Activated CD8-positive, alpha-beta T cell treated with anti-CD3 and anti-CD28 coated beads for 36 hours (primary cell): ENCODE results near the gene TMC5. TPM values are rescaled to one million over a fixed set of nuclear protein-coding genes. Genes with fewer than 3 reads are reported as not detected.
A peak's percentile ranks its signal among the peaks of the same experiment; 100 is the strongest.

Experiments
- ATAC-seq: fragments of 200-7000 bp; cut with Tn5 transposase; one replicate; pipeline ENCODE4 v1.10.0; 2021; ENCODE audit warnings: mild to moderate bottlenecking, moderate library complexity
- CTCF ChIA-PET: fragments of 350-600 bp; sonication (Branson Sonifier 250); formaldehyde crosslinking; loops from one replicate; lab custom pipeline; 2021; ENCODE audit warnings: antibody characterized with exemption; lab: Charles Lee
- POLR2A ChIA-PET: fragments of 350-600 bp; sonication (Branson Sonifier 250); formaldehyde crosslinking; loops from one replicate; lab custom pipeline; 2021; ENCODE audit warnings: antibody characterized with exemption; lab: Charles Lee
- DNase-seq: peaks from one replicate; pipeline ENCODE4 v3.0.0-alpha.2; 2020
- H3K27ac Mint-ChIP-seq: one replicate; pipeline ENCODE4 v1.8.0; 2021; ENCODE audit warnings: mild to moderate bottlenecking, mixed read lengths
- H3K27me3 Mint-ChIP-seq: one replicate; pipeline ENCODE4 v1.8.0; 2021; ENCODE audit warnings: mixed read lengths
- H3K36me3 Mint-ChIP-seq: one replicate; pipeline ENCODE4 v1.8.0; 2021; ENCODE audit warnings: low read depth, mixed read lengths
- H3K4me1 Mint-ChIP-seq: one replicate; pipeline ENCODE4 v1.8.0; 2021; ENCODE audit warnings: low read depth, mixed read lengths
- H3K4me3 Mint-ChIP-seq: one replicate; pipeline ENCODE4 v1.8.0; 2021; ENCODE audit warnings: mild to moderate bottlenecking, moderate library complexity, mixed read lengths
- H3K9me3 Mint-ChIP-seq: one replicate; pipeline ENCODE4 v1.8.0; 2021; ENCODE audit warnings: mixed read lengths
- intact Hi-C: fragments of 100-400 bp; cut with micrococcal nuclease; formaldehyde crosslinking; loops from one replicate; pipeline ENCODE4 v1.10.0; 2022
- total RNA-seq, 2 experiments: library from RNA; stranded (reverse); gene quantifications; one replicate each; pipeline ENCODE4 v1.2.3, GENCODE V29; 2021
- TF ChIP-seq, protein P1 (sequence below): fragments of 200-600 bp; IDR thresholded peaks from one replicate; pipeline ENCODE4 v1.8.0; 2022; ENCODE audit warnings: antibody characterized with exemption, mild to moderate bottlenecking

Gene TMC5
- total RNA-seq, 2 experiments from 2014 or later = not detected

DNA sequence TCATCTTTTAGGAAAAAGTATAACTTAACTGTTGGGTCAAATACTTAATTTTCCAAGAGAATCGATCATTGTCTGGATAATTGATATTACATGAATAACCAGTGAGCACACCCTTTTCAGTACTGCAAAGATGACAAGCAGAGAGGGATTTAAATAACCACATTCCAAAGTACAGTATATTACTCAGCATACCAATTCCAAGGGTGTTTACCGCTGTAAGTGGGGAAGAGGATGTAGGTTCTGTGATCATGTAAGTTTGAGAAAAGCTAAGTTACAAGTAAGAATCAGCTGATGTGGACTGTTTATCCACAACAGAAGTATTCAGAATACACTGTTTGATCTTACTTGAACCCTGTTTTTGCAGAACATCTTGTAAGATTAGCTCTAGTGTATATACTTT lies 98.1 kb downstream of the TMC5 start:
- H3K4me1 Mint-ChIP-seq = peaks cover 38% of the 10 kb centered on the region
- ChIA-PET CTCF (interaction anchor here (3.9 kb wide), 1 partner anchor 13 kb away, joined by 23 read pairs; no protein-coding TSS in a partner anchor), POLR2A (no interaction called here)
- intact Hi-C loops = no loop called here
- no peak overlapping the region for H3K4me3 Mint-ChIP-seq
- H3K27me3 Mint-ChIP-seq = no peaks in the 10 kb centered on the region
- ATAC-seq (no peak), DNase-seq (no peak)
- H3K36me3 Mint-ChIP-seq = peaks cover 45% of the 10 kb centered on the region
- H3K27ac Mint-ChIP-seq = no peak overlapping the region
- TF ChIP-seq, protein P1, sequence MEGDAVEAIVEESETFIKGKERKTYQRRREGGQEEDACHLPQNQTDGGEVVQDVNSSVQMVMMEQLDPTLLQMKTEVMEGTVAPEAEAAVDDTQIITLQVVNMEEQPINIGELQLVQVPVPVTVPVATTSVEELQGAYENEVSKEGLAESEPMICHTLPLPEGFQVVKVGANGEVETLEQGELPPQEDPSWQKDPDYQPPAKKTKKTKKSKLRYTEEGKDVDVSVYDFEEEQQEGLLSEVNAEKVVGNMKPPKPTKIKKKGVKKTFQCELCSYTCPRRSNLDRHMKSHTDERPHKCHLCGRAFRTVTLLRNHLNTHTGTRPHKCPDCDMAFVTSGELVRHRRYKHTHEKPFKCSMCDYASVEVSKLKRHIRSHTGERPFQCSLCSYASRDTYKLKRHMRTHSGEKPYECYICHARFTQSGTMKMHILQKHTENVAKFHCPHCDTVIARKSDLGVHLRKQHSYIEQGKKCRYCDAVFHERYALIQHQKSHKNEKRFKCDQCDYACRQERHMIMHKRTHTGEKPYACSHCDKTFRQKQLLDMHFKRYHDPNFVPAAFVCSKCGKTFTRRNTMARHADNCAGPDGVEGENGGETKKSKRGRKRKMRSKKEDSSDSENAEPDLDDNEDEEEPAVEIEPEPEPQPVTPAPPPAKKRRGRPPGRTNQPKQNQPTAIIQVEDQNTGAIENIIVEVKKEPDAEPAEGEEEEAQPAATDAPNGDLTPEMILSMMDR = no peak
- H3K9me3 Mint-ChIP-seq = no peaks in the 10 kb centered on the region

DNA sequence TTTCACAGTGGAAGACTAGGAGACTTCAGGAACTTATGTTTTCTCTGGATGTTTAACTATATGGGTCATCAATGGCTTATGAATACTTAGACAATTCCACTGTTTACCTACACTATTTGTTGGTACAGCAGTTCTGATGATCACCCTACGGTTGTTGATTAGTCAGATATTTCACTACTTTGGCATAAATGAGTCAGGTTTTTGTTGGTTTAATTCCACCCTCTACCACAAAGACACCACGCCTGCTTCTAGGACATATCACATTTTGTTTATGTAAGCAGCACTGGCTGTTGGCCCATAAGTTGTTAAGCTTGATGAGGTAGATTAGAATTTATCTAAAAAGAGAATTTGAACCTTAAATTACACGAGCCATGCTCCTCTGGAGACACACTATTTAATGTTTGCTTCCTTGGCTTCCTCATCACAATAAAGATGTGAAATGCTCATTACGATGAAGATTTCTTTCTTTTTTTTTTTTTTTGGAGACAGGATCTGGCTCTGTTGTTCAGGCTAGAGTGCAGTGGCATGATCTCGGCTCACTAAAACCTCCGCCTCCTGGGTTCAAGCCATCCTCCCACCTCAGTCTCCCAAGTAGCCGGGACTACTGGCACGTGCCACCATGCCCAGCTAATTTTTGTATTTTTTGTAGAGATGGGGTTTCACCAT lies 99.9 kb downstream of the TMC5 start:
- ATAC-seq (no peak), DNase-seq (peak; percentile 29)
- no peaks in the 10 kb centered on the region for H3K9me3 Mint-ChIP-seq
- TF ChIP-seq, protein P1 = no peak
- H3K4me1 Mint-ChIP-seq = peaks cover 46% of the 10 kb centered on the region
- POLR2A ChIA-PET = no interaction called here
- peaks cover 35% of the 10 kb centered on the region for H3K36me3 Mint-ChIP-seq
- intact Hi-C loops = no loop called here
- H3K27me3 Mint-ChIP-seq = no peaks in the 10 kb centered on the region
- CTCF ChIA-PET = interaction anchor here (3.9 kb wide), 1 partner anchor 15 kb away, joined by 23 read pairs; no protein-coding TSS in a partner anchor
- H3K4me3 Mint-ChIP-seq = no peak overlapping the region
- no peak overlapping the region for H3K27ac Mint-ChIP-seq

DNA sequence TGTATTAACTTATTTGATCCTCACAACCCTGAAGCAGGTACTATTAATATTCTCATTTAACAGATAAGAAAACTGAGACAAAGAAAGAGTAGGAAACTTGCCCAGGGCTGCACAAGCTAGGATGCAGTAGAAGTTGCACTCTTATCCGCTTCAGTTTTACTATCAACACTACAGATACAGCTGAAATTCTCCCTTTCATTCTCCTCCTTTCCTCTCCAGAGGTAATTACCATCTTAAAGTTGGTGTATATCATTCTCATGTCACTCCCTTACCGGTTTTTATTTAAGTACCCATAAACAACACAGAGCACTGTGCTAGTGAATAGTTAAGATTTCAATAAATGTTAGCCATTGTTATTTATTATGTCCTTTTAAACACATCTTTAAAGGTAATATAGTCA lies 100.7 kb downstream of the TMC5 start:
- H3K27ac Mint-ChIP-seq = no peak overlapping the region

DNA sequence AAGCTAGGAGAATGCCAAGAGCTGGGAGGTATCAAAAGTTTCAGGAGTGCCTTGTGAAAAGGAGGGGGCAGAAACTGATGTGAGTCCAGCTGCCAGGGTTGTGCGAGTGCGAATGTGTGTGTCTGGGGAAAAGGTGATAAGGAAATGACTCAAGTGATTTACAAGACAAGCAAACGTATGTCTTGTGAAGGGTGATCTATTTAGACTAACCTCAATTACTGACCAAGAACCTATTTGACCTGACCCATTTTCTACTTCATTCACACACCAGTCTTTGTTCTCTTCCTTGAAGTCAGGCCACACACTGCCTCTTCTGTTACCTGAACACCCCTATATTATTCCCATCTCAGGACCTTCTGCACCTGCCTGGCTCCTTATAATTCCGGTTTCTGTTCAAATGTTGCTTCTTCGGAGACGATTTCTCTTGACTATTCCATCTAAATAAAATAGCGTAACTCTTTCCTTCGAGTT lies 103.2 kb downstream of the TMC5 start:
- peak; percentile 37 for DNase-seq
- Mint-ChIP-seq H3K27me3 (no peaks in the 10 kb centered on the region), H3K27ac (peak overlapping the region; percentile 89), H3K4me3 (peak overlapping the region; percentile 89), H3K9me3 (no peaks in the 10 kb centered on the region), H3K36me3 (peaks cover 18% of the 10 kb centered on the region), H3K4me1 (peaks cover 46% of the 10 kb centered on the region)
- intact Hi-C loops = no loop called here
- ChIA-PET CTCF (interaction anchor here (1.3 kb wide), 1 partner anchor 18 kb away, joined by 5 read pairs; no protein-coding TSS in a partner anchor), POLR2A (interaction anchor here (1.8 kb wide), 1 partner anchor 34 kb away, joined by 5 read pairs; the partner anchor contains the start of gene VPS35L)
- TF ChIP-seq, protein P1 = no peak
- no peak for ATAC-seq

More for the DNA sequence above, 100.7 kb downstream of the TMC5 start:
- CTCF ChIA-PET = interaction anchor here (1.6 to 3.9 kb wide), 2 partner anchors 16 kb away, joined by 5 to 23 read pairs; no protein-coding TSS in a partner anchor
- intact Hi-C loops = no loop called here
- TF ChIP-seq, protein P1 = no peak
- POLR2A ChIA-PET = no interaction called here
- H3K36me3 Mint-ChIP-seq = peaks cover 31% of the 10 kb centered on the region
- no peaks in the 10 kb centered on the region for H3K9me3 Mint-ChIP-seq
- ATAC-seq (no peak), DNase-seq (no peak)
- no peak overlapping the region for H3K4me3 Mint-ChIP-seq
- peaks cover 49% of the 10 kb centered on the region for H3K4me1 Mint-ChIP-seq
- no peaks in the 10 kb centered on the region for H3K27me3 Mint-ChIP-seq
